ENCODE data around the gene ZCCHC13.

DNA sequence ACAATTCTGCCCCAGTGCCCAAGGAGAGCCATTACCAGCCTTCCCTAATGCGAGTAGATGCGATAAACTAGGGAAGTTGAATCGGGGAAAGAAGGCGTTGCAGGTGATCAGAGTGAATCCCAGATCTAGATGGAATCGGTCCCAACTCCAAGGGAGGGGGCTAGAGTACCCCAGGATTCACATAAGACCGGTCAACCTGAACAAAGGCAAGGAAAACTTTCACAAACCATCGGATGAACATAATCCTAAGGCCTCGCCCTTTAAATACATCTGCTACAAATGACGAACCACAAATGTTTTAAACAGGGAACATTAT lies 11.2 kb upstream of the ZCCHC13 start:
- no peak for TF ChIP-seq ARNT (IDR thresholded peaks at IDR 0.05)
- TF ChIP-seq HDGF (IDR thresholded peaks at IDR 0.05; ENCODE audit: borderline replicate concordance), result no peak
- TF ChIP-seq SP1 (IDR thresholded peaks at IDR 0.05), result no peak
- TF ChIP-seq, protein P1, sequence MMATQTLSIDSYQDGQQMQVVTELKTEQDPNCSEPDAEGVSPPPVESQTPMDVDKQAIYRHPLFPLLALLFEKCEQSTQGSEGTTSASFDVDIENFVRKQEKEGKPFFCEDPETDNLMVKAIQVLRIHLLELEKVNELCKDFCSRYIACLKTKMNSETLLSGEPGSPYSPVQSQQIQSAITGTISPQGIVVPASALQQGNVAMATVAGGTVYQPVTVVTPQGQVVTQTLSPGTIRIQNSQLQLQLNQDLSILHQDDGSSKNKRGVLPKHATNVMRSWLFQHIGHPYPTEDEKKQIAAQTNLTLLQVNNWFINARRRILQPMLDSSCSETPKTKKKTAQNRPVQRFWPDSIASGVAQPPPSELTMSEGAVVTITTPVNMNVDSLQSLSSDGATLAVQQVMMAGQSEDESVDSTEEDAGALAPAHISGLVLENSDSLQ (IDR thresholded peaks at IDR 0.05), result no peak
- no peak for TF ChIP-seq FOXK2 (IDR thresholded peaks at IDR 0.05)
- TF ChIP-seq TARDBP (IDR thresholded peaks at IDR 0.05), result no peak
